GM12874 (cell line): ENCODE results near the gene PCDH15.

Experiments
- TF ChIP-seq, protein P1 (sequence below): IDR thresholded peaks from 2 replicates; pipeline ENCODE4 v1.5.1; 2011; ENCODE audit warnings: low read depth, mild to moderate bottlenecking, control low read depth, low read length, moderate library complexity; ENCODE audit not compliant: insufficient read depth

The PCDH15 gene

DNA sequence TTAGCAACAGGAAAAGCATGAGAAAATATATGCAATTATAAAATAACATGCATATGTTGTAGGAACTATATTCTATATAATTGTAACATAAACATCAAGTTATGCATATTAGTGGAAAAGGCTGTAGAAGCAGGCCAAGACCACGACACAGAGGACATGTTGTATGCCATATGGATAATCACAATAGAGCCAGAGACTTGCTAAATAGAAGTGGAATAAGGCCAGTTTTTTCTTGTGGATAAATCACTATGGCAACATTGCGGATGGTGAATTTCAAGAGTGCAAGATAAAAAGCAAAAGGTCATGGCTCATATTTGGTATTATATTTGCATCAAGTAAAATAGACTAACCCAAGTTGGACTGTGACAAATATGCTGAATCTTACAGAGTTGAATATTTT lies 93.0 kb downstream of the PCDH15 start:
- TF ChIP-seq, protein P1, sequence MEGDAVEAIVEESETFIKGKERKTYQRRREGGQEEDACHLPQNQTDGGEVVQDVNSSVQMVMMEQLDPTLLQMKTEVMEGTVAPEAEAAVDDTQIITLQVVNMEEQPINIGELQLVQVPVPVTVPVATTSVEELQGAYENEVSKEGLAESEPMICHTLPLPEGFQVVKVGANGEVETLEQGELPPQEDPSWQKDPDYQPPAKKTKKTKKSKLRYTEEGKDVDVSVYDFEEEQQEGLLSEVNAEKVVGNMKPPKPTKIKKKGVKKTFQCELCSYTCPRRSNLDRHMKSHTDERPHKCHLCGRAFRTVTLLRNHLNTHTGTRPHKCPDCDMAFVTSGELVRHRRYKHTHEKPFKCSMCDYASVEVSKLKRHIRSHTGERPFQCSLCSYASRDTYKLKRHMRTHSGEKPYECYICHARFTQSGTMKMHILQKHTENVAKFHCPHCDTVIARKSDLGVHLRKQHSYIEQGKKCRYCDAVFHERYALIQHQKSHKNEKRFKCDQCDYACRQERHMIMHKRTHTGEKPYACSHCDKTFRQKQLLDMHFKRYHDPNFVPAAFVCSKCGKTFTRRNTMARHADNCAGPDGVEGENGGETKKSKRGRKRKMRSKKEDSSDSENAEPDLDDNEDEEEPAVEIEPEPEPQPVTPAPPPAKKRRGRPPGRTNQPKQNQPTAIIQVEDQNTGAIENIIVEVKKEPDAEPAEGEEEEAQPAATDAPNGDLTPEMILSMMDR, result no peak

GRCh38 chr10:54702583-54703485 lies 98.2 kb downstream of the PCDH15 start:
- TF ChIP-seq, protein P1, result no peak

DNA sequence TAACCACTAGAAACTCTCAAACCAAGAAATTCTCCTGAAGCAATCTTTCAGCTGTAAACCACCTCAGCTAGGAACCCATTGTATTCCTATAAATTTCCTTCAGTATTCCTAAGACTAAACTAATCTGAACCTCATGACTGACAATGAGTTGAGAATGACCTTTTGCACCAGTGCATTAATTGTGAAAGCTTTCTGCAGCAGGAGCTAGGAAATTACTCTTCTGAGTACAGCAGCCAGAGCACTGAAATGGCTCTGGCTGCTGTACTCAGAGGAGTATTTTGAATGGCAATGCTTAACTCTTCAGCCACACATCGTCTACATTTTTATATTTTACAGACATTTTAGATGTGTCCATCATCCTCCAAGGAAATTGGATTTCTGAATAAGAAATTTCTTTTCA lies 109.7 kb downstream of the PCDH15 start:
- TF ChIP-seq, protein P1, result no peak

DNA sequence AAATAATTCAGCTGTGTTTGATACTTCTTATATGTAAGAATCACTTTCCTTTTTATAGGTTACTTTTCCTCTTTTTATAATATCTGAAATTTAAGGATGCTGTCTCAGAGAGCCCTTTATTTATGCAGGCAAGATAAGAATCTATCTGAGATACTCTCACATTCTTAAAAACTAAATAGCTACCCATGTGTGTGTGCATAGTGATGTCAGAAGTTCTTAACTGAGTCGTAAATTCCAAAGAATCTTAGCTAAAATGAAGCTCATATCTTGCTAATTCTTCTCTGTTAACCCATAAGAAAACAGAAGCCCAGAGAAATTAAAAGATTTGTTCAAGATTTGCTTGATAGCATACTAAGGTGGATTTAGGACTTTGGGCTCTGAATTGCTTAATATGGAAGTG lies 118.5 kb downstream of the PCDH15 start:
- TF ChIP-seq, protein P1, result no peak

- TF ChIP-seq, protein P1, result no peak
Measured at GRCh38 chr10:54681136-54681535, 119.9 kb downstream of the PCDH15 start.

DNA sequence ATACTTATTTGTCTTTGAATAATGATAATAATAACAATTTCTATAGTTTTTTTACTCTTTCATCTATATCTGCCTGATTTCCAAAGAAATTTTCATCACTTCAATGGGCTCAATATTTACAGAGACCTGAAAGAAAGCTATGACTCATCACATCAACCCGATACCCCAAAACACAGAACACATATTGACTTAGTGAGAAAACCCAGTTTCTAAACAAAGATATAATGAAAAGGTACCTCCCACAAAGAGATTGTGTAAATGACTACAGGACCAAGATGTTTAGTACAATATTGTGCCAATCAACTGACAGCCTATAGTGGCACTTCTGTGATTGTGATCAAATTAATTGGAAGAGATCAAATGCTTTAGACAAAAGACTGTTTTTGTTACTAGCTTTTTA lies 133.9 kb downstream of the PCDH15 start:
- TF ChIP-seq, protein P1, result no peak

GRCh38 chr10:54666192-54666591 lies 134.8 kb downstream of the PCDH15 start:
- TF ChIP-seq, protein P1, result no peak
